ENCODE results near the gene PIAS1.

DNA sequence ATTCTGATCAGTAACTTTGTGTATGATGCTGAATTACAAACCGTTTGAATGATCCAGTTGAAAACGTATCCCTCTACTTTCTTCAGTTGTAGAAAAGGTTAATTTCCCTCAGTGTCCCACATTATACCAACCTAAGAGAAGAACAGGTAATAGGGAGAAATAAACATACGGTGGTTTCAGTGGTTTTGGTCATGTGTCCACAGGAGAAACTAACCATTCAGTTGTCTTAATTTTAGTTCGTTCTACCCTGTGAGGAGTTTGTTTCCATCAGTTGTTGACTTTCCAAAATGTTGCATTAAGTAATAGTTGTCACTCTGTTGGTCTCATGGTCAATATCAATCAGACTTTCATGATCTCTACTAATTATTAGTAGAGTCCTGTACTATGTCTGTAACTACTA lies 135.9 kb downstream of the PIAS1 start:
- TF ChIP-seq POLR2A (IDR thresholded peaks at IDR 0.05) (no peak), CTCF (IDR thresholded peaks at IDR 0.05) (no peak)
